GM21529 (cell line): ENCODE measurements around the gene CHRNG.

ENCODE experiments used
- ATAC-seq: cut with Tn5 transposase; IDR thresholded peaks from one replicate; pipeline ENCODE4 v1.9.1; 2021; ENCODE audit not compliant: unreplicated experiment

Gene CHRNG

GRCh38 chr2:232505856-232506255 is 33.6 kb upstream of the CHRNG start:
- ATAC-seq = no peak

- ATAC-seq = no peak
Observed at GRCh38 chr2:232506709-232507108, 32.8 kb upstream of the CHRNG start.

- no peak for ATAC-seq
Observed at GRCh38 chr2:232508251-232508650, 31.2 kb upstream of the CHRNG start.

- no peak for ATAC-seq
Observed at GRCh38 chr2:232511336-232511890, 28.1 kb upstream of the CHRNG start.

GRCh38 chr2:232512602-232513001 is 26.9 kb upstream of the CHRNG start:
- ATAC-seq = no peak

GRCh38 chr2:232513353-232513752 is 26.1 kb upstream of the CHRNG start:
- no peak for ATAC-seq

DNA sequence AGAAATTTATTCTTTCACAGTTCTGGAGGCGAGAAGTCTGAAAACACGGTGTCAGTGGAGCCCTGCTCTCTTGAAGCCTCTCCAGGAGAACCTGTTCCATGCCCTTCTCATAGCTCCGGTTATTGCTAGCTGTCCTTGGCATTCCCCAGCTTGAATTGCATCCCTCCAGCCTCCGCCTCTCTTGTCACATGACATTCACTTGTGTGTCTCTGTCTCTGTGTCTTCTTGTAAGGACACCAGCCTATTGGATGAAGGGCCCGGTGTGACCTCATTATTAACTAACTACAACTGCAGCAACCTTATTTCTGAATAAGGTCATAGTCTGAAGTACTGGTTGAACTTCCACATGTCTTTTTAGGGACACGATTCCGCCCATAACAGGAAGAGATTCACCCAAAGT is 23.9 kb upstream of the CHRNG start:
- no peak for ATAC-seq

GRCh38 chr2:232516551-232516950 is 22.9 kb upstream of the CHRNG start:
- ATAC-seq = no peak

DNA sequence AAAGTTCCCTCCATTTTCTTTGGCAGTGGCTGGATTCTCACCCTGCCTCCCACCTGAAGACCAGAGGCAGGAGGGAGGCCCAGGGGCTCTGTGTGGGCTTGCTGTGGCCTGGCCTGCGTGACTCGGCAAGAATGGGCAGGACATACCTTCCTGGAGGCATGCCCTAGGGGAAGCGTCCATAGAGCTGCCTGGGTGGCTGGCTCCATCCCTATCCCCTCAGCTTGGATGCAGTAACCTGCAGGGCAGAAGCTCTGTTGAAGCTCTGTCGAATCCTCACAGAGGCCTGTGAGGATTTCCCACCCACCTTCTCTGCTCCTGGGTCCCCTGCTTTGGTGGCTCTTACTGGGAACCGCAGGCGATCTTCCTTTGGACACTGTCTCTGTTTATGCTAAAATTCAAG is 20.6 kb upstream of the CHRNG start:
- ATAC-seq = no peak

DNA sequence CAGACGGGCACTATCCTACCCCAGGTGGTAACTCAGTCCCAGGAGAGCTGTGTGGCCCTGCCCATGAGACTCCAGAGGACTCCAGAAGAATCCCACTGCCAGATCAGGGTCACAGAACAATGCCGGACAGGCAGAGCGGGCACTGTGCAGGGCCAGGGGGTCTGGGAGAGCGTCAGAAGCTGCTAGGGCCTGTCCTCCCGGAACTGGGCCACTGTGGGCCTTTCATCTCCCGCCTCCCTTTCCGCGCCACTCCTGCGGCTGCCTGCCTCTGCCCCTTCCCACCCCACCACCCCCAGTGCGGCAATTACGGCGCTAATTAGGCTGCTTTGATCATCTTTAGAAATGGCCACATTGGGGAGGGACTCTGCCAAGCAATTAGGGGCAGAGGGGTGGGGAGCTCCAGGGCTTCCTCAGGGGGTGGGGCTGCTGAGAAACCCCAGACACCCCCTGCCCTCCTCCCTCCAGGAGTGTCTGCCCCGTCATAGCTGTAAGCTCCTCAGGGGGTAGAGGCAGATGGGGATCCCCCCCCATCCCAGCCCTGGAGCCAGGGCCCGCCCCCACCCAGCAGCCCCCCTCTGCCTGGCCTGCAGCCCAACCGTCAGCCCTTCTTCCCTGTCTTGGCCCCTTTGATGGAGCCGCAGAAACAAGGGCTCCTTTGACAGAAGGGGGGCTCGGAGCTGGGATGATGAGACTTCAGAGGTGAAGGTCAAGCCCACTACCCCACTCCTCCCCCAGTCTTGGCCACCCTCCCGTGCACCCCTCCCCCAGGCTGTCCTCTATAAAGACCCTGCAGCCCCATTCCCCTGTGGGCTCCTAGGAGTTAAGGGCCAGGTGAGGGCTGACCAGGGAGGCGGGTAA is 19.7 kb upstream of the CHRNG start, which contains the start of gene PRSS56:
TSS of gene PRSS56 (plus strand) at position 808 of the 858 bp plus-strand sequence. CDS start 211 bp downstream, outside the sequence.
- ATAC-seq = no peak

DNA sequence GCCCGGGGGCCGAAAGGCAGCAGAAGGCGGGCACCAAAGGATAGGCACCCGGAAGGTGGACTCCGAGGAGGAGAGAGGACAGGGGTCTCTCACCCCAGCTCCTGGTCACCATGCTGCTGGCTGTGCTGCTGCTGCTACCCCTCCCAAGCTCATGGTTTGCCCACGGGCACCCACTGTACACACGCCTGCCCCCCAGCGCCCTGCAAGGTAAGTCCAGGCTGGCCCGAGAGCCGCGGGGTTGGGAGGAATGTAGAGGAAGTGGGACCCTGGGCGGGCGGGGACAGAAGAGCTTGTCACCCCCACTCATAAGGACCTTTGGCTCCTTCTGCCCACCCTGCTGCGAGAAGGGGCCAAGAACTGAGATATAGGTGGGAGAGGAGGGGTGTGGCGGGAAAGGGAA is 19.0 kb upstream of the CHRNG start:
- no peak for ATAC-seq

- ATAC-seq = no peak
Observed at GRCh38 chr2:232521098-232521497, 18.4 kb upstream of the CHRNG start.

GRCh38 chr2:232521959-232522622 is 17.4 kb upstream of the CHRNG start:
- no peak for ATAC-seq

- ATAC-seq = no peak
Observed at GRCh38 chr2:232522623-232523401, 16.7 kb upstream of the CHRNG start.

DNA sequence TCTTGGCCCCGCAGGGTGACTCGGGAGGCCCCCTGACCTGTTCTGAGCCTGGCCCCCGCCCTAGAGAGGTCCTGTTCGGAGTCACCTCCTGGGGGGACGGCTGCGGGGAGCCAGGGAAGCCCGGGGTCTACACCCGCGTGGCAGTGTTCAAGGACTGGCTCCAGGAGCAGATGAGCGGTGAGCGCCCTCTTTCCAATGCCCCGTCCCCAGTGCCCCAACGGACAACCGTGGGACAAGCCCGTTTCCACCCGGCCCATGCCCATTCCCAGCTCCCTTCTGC is 16.1 kb upstream of the CHRNG start:
- ATAC-seq = no peak

DNA sequence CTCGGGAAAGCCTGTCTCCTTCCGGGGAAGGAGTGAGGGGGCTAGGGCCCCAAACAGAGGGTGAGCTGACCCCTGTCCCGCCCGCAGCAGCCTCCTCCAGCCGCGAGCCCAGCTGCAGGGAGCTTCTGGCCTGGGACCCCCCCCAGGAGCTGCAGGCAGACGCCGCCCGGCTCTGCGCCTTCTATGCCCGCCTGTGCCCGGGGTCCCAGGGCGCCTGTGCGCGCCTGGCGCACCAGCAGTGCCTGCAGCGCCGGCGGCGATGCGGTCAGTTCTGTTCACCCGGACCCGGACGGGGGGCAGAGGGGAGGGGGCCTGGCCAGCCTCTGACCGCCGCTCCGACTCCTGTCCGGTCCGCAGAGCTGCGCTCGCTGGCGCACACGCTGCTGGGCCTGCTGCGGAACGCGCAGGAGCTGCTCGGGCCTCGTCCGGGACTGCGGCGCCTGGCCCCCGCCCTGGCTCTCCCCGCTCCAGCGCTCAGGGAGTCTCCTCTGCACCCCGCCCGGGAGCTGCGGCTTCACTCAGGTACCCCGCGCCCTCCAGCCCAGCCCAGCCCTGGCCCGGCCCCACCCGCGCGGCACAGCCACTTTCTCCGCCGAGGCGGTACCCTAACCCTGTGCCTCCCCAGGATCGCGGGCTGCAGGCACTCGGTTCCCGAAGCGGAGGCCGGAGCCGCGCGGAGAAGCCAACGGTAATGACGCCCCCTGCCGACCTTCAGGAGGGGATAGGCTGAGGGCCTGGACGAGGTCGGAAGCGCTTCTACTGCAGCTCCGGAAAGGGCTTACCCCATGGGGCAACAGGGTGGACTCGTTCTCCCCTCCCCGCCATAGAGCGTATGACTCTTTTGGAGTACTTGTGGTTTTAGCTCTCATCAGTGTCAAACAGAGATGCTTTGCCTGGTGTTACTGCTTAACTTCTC is 15.6 kb upstream of the CHRNG start:
- no peak for ATAC-seq

DNA sequence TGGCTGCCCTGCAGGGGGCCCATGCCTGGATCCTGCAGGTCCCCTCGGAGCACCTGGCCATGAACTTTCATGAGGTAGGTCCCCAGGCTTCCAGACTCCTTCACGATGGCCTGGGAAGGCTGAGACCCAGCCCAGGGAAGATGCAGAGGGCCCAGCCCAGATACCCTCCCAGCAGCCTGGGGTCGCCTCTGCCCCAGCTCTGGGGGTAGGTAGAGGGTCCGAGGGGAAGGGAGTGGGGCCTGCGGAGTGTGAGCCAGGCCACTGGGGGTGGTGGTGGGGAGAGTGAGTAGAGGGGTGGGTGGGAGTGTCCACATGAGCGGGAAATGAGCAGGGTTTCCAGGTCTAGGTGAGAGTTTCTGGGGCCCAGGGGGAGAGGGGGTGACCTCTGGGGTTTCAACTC is 14.7 kb upstream of the CHRNG start:
- ATAC-seq = no peak

DNA sequence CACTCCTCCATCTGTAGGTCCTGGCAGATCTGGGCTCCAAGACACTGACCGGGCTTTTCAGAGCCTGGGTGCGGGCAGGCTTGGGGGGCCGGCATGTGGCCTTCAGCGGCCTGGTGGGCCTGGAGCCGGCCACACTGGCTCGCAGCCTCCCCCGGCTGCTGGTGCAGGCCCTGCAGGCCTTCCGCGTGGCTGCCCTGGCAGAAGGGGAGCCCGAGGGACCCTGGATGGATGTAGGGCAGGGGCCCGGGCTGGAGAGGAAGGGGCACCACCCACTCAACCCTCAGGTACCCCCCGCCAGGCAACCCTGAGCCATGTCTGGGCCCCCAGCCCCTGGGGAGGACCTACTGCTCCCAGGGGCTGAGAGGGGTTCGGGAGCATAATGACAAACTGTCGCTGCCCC is 14.3 kb upstream of the CHRNG start:
- no peak for ATAC-seq

- ATAC-seq = no peak
Observed at GRCh38 chr2:232525791-232526371, 13.6 kb upstream of the CHRNG start, which contains the start of gene CHRND. TSS of gene CHRND (plus strand) at chr2:232526160. CDS start at chr2:232526216, 56 bp downstream.

DNA sequence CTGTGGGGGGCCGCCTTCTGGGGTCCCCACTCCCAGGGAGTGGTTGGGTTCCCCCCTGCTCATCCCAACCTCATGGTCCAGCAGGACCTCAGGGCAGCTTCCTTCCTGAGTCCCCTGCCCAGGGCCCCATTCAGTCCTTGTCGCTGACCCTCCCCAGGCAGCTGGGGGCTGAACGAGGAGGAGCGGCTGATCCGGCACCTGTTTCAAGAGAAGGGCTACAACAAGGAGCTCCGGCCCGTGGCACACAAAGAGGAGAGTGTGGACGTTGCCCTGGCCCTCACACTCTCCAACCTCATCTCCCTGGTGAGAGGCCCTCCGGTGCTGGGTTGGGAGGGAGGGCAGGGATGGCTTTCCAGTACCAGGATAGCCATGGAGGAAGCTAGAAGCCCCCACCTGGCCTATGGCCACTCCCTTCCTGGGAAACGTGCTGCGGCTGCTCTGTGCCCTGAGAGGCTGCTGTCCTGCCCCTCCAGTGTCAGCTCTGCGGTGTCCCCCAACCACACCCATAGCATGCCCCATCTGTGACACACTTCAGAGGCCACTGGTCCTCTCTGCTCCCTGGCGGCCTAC is 13.0 kb upstream of the CHRNG start:
- ATAC-seq = no peak
